GM23248 (cell line): Measurements from ENCODE around the gene TRIM44.
"Not testable (repeated sequence)": the region's sequence is repeated elsewhere in the genome, so short reads cannot be mapped to it uniquely, and the experiment has no call there.

ENCODE experiments used
- EZH2 ChIP-seq: fragments of 200-600 bp; sonication (generic); IDR thresholded peaks from 2 replicates; pipeline ENCODE4 v1.6.1; 2018; ENCODE audit warnings: antibody characterized with exemption, mild to moderate bottlenecking; ENCODE audit not compliant: insufficient read depth, poor library complexity, severe bottlenecking
- EZH2phosphoT487 ChIP-seq: fragments of 200-600 bp; sonication (generic); IDR thresholded peaks from 2 replicates; pipeline ENCODE4 v1.6.1; 2018; ENCODE audit warnings: antibody characterized with exemption, moderate library complexity, mild to moderate bottlenecking, low read depth; ENCODE audit not compliant: insufficient read depth

GRCh38 chr11:35715677-35716076 lies 53.1 kb downstream of the TRIM44 start:
- TF ChIP-seq EZH2, EZH2phosphoT487: not testable (repeated sequence)
